Retinal pigment epithelial cell (primary cell): ENCODE data around the gene RELT.
A peak's percentile ranks its signal among the peaks of the same experiment; 100 is the strongest.

Experiments
- DNase-seq: peaks from one replicate; pipeline ENCODE4 v3.0.0-alpha.2; 2010; ENCODE audit warnings: low read depth
- H3K4me3 ChIP-seq: 2 replicates; pipeline ENCODE4 v1.5.1; 2011; ENCODE audit warnings: mild to moderate bottlenecking, low read length, control low read depth, moderate library complexity
- CTCF ChIP-seq: conservative IDR thresholded peaks from 2 replicates; pipeline ENCODE4 v1.5.1; 2011; ENCODE audit warnings: low read depth, low read length, control low read depth, inconsistent platforms

Gene RELT

DNA sequence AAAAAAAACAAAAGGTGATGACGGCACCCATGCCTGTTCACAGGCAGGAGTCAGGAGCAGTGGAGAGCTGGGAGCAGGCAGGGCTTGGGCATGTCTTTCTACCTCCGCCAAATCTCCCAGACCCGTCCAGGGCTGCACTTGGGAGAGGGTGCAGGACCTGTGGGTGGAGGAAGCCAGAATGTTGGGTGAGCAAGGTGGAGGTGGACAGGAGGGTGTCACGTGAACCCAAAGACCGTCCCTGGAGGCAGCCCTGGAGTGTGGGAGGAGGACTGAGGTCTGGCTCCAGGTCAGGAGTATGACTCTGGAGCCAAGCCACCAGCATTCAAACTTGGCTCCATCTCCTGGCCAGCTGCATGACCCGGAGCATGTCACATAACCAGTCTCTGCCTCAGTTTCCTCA lies 26.6 kb upstream of the RELT start:
- no peak for DNase-seq
- no peak overlapping the region for H3K4me3 ChIP-seq
- no peak for TF ChIP-seq CTCF

- H3K4me3 ChIP-seq, result no peak overlapping the region
- no peak for DNase-seq
- TF ChIP-seq CTCF, result peak; percentile 98
These were observed 25.1 kb upstream of the RELT start for GRCh38 chr11:73350908-73351636.

- no peak overlapping the region for H3K4me3 ChIP-seq
- DNase-seq, result no peak
- no peak for TF ChIP-seq CTCF
These were observed 22.8 kb upstream of the RELT start for GRCh38 chr11:73353422-73353821.

DNA sequence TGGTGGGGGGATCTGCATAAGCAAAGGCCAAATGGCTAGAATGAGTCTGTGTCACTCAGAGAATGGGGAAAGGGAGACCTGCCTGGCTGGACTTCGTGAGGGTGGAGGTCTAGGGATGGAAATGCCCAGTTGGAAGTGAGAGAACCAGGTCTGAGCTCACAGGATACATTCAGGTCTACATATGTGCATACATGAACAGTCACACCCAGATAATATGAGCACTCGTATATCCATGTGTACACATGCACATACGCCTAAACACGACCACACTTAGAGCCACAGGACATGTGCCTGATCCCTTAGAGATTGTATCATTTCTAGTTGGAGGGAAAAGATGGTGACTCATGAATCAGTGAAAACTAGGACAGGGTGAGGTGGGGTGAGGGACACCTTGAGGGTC lies 21.1 kb upstream of the RELT start:
- no peak for TF ChIP-seq CTCF
- H3K4me3 ChIP-seq, result no peak overlapping the region
- DNase-seq, result no peak

- DNase-seq, result no peak
- H3K4me3 ChIP-seq, result no peak overlapping the region
- no peak for TF ChIP-seq CTCF
These were observed 19.0 kb upstream of the RELT start for GRCh38 chr11:73356979-73357860.

DNA sequence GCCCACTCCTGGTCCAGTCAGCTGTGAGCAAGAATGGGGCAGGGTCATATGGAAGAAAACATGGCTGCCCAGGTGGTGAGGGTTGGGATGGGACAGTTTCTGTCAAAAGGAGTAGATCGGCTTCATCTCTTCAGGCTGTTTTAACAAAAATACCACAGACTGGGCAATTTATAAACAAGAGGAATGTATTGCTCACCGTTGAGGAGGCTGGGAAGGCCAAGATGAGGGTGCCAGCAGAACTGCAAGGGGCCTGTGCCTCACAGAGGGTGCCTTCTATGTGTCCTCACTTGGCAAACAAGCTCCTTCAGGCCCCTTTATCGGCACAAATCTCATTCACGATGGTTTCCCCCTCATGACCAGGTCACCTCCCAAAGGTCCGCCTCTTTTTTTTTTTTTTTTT lies 18.1 kb upstream of the RELT start:
- H3K4me3 ChIP-seq, result no peak overlapping the region
- DNase-seq, result no peak
- no peak for TF ChIP-seq CTCF
